ENCODE results near the gene PRKACA. TPM values are rescaled to one million over a fixed set of nuclear protein-coding genes. Genes with fewer than 3 reads are reported as not detected.

PRKACA gene
- total RNA-seq: 10 to 100 TPM; 54.3 to 56.0 TPM

GRCh38 chr19:14117668-14118164 lies at the start of gene PRKACA:
TSS of gene PRKACA (minus strand) at chr19:14117762. CDS start at chr19:14117547, 215 bp downstream.
- Mint-ChIP-seq H3K4me1 (peaks cover 33% of the 10 kb centered on the region), H3K9me3 (no peaks in the 10 kb centered on the region)

GRCh38 chr19:14166999-14167575 lies 49.5 kb upstream of the PRKACA start:
- Mint-ChIP-seq H3K9me3 (no peaks in the 10 kb centered on the region), H3K27ac (peak overlapping the region; percentile 79), H3K4me3 (peak overlapping the region; percentile 75), H3K27me3 (no peaks in the 10 kb centered on the region), H3K4me1 (peaks cover 13% of the 10 kb centered on the region), H3K36me3 (peaks cover 11% of the 10 kb centered on the region)
- DNase-seq: no peak

More at GRCh38 chr19:14117668-14118164, at the start of gene PRKACA:
- H3K27ac Mint-ChIP-seq: peak within 1 kb of the TSS; percentile 88
- H3K4me3 Mint-ChIP-seq: peak within 1 kb of the TSS; percentile 87
- H3K36me3 Mint-ChIP-seq: peaks cover 4% of the 10 kb centered on the region
- peak; percentile 100 for DNase-seq
- no peaks in the 10 kb centered on the region for H3K27me3 Mint-ChIP-seq

DNA sequence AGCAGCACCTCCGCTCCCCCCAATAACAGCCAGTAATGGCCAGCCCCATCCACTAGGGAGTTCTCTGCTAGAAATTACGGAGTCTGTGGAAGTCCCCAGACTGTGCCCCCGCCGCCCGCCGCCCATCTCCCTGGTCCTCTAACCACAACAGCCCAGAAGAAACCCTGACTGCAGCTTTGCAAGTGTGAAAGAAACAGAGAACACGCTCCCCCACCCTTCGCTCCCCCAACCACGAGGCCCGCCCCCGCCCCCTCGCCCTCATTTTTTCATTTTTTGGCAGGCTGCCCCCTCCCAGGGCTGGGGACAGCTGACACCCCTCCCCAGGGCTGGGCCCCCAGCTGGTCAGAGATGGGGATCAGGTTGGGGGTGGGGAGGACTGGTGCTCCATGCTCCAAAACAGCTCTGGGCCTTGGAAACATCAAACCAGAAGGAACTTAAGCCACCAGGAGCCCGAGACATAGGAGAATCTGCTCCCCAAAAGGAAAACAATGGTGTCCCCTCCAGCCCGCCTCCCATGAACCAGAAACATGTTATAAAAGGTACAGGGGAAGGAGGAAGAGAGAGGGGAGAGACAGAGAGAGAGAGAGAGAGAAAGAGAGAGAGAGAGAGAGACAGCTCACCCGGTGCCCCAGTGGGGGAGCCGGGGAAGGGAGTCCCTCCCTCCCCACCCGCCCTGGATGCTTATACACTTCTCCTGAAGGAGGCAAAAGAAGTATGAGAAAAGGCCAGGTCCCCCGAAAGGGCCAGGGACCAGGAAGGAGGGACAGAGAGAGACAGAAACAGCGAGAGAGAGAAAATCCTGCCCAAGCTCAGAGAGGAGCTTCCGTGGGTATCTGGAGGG lies 48.6 kb upstream of the PRKACA start:
- DNase-seq: peak; percentile 38
- H3K4me1 Mint-ChIP-seq: peaks cover 13% of the 10 kb centered on the region
- peaks cover 10% of the 10 kb centered on the region for H3K36me3 Mint-ChIP-seq
- H3K27ac Mint-ChIP-seq: peak overlapping the region; percentile 79
- no peaks in the 10 kb centered on the region for H3K27me3 Mint-ChIP-seq
- H3K9me3 Mint-ChIP-seq: no peaks in the 10 kb centered on the region
- H3K4me3 Mint-ChIP-seq: peak overlapping the region; percentile 75

GRCh38 chr19:14164724-14165493 lies 47.3 kb upstream of the PRKACA start:
- H3K4me3 Mint-ChIP-seq: no peak overlapping the region
- DNase-seq: no peak
- no peak overlapping the region for H3K27ac Mint-ChIP-seq
- H3K27me3 Mint-ChIP-seq: no peaks in the 10 kb centered on the region
- H3K9me3 Mint-ChIP-seq: no peaks in the 10 kb centered on the region
- peaks cover 5% of the 10 kb centered on the region for H3K36me3 Mint-ChIP-seq
- H3K4me1 Mint-ChIP-seq: peaks cover 13% of the 10 kb centered on the region

- no peak overlapping the region for H3K27ac Mint-ChIP-seq
- H3K36me3 Mint-ChIP-seq: peaks cover 2% of the 10 kb centered on the region
- no peaks in the 10 kb centered on the region for H3K27me3 Mint-ChIP-seq
- no peak for DNase-seq
- H3K4me1 Mint-ChIP-seq: peaks cover 13% of the 10 kb centered on the region
- no peak overlapping the region for H3K4me3 Mint-ChIP-seq
- H3K9me3 Mint-ChIP-seq: no peaks in the 10 kb centered on the region
Measured at GRCh38 chr19:14164082-14164481, 46.5 kb upstream of the PRKACA start.

GRCh38 chr19:14162871-14163297 lies 45.3 kb upstream of the PRKACA start:
- H3K36me3 Mint-ChIP-seq: peaks cover 2% of the 10 kb centered on the region
- no peak for DNase-seq

DNA sequence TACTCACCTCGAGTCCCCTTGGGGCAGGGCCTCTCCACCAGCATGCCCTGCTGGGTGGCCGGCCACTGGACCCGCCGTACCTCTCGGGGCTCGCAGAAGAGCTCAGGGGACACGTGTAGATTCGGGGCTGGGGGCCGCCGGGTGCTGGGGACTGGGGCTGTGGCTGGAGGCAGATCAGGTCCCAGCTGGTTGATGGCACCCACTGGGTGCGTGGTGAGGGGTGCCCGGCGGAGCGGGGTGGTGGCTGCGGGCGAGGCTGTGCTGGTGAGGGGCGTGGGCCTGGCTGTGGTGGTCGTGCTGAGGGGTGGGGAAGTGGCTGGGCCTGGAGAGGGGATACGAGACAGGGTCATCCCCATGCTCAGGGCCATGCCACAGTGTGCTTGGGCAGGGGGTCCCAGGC lies 43.7 kb upstream of the PRKACA start:
- Mint-ChIP-seq H3K27ac (no peak overlapping the region), H3K9me3 (no peaks in the 10 kb centered on the region), H3K27me3 (no peaks in the 10 kb centered on the region), H3K4me1 (peaks cover 3% of the 10 kb centered on the region), H3K4me3 (no peak overlapping the region), H3K36me3 (peaks cover 2% of the 10 kb centered on the region)
- DNase-seq: no peak

More at GRCh38 chr19:14162871-14163297, 45.3 kb upstream of the PRKACA start:
- H3K4me1 Mint-ChIP-seq: peaks cover 13% of the 10 kb centered on the region
- H3K9me3 Mint-ChIP-seq: no peaks in the 10 kb centered on the region
- H3K27me3 Mint-ChIP-seq: no peaks in the 10 kb centered on the region
- H3K27ac Mint-ChIP-seq: peak overlapping the region; percentile 51
- H3K4me3 Mint-ChIP-seq: no peak overlapping the region

DNA sequence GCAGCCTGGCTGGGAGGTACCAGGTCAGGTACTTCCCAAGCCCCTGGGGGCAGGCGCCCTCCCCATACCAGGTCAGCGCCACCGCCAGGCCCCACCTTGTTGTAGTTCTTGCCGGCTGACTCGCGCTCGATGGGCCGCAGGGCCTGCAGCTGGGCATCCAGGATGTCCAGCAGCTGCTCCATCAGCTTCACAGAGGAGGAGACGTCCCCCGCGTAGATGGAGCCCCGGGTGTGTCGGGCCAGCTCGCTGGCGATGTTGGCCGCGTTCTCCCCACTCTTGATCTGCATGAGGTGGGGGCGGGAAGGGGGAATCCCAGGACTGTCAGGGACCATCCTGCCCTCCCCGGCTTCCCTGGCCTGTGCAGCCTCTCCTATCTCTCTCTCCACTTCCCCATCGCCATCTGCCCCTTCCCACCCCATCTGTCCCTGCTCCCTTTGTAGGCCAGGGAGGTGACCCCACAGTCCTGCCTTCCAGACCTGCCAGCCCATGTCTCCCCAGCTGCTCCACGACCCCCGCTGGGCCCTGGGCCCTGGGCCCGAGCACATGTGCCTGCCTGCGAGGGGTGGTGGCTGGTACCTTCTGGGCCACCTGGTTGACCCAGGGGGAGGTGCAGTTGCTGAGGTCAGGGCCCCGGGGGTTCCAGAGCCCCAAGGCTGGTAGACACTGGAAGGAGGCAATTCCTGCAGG lies 42.6 kb upstream of the PRKACA start:
- Mint-ChIP-seq H3K36me3 (peaks cover 2% of the 10 kb centered on the region), H3K27me3 (no peaks in the 10 kb centered on the region), H3K9me3 (no peaks in the 10 kb centered on the region), H3K27ac (no peak overlapping the region), H3K4me3 (no peak overlapping the region), H3K4me1 (no peaks in the 10 kb centered on the region)
- no peak for DNase-seq

DNA sequence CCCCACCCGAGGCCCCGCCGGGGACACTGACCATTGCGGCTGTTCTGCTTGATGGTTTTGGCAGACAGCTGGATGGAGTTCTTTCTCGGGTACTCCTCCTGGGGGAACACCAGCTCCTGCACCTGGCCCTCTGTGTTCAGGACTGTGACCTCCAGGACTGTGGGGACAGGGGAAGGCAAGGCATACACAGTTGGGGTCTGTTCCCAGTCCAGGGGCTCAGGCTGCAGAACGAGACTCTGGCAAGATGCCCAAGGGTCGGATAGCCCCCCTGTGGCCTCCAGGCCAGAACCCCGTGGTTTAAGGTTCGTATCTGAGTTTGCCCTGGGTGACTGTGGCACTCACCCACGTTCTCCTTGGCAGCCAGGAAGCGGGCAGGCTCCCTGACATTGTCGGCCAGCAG lies 41.5 kb upstream of the PRKACA start:
- Mint-ChIP-seq H3K27me3 (no peaks in the 10 kb centered on the region), H3K36me3 (peaks cover 2% of the 10 kb centered on the region), H3K9me3 (no peaks in the 10 kb centered on the region), H3K27ac (no peak overlapping the region), H3K4me1 (no peaks in the 10 kb centered on the region), H3K4me3 (no peak overlapping the region)
- DNase-seq: no peak

GRCh38 chr19:14158276-14159023 lies 40.9 kb upstream of the PRKACA start:
- DNase-seq: no peak
- Mint-ChIP-seq H3K9me3 (no peaks in the 10 kb centered on the region), H3K27me3 (no peaks in the 10 kb centered on the region), H3K27ac (no peak overlapping the region), H3K36me3 (peaks cover 2% of the 10 kb centered on the region), H3K4me3 (no peak overlapping the region), H3K4me1 (no peaks in the 10 kb centered on the region)

DNA sequence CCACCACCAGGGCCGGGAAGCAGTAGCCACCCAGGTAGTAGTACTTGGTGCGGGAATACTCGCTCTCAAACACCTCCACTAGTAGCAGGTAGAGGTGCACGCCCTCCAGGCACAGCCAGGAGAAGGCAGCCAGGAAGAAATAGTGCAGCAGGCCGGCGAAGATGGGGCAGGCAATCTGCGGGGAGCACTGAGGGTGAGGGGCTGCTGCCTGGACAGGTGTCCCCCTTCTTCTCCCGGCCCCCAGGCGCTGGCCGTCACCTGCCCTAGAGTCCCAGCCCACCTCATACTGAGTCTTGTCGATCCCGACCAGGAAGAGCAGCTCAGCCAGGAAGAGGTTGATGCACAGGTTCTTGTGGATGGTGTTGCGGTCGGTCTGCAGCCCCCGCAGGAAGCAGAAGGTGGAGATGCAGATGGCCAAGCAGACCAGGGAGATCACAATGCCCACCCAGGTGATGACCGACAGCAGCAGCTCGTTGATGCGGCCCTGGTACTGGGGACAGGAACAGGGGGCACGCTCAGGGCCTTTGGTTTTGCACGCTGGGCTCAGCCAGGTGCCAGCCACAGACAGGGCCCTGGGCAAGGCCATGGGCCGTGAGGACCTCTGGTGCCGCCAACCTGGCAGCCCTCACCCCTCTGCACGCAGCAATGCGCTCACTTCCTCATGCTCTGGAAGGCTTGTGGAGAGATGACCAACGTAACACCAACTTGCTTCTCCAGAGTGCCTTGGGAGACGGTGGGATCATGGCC lies 39.6 kb upstream of the PRKACA start:
- H3K36me3 Mint-ChIP-seq: no peaks in the 10 kb centered on the region
- H3K9me3 Mint-ChIP-seq: no peaks in the 10 kb centered on the region
- H3K27me3 Mint-ChIP-seq: no peaks in the 10 kb centered on the region
- no peak overlapping the region for H3K4me3 Mint-ChIP-seq
- no peak overlapping the region for H3K27ac Mint-ChIP-seq
- no peak for DNase-seq
- H3K4me1 Mint-ChIP-seq: no peaks in the 10 kb centered on the region

DNA sequence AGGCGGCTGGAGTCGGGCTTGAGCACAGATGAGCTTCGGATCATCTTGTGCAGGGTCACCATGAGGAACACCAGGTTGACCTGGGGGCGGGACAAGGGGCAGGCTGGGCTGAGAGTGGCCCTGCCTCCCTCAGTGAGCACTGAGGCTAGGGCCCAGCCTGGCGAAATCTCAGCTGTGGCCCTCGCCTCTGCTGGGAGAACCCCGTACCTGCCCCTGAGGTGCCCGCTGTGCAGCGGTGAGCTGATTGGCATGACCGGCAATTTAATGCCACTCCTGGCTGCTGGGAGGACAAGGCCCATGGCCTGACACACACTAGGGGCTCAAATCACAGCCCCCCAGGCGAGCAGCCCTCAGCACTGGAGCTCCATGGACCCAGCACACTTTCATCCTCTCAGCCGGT lies 38.6 kb upstream of the PRKACA start:
- no peaks in the 10 kb centered on the region for H3K27me3 Mint-ChIP-seq
- H3K27ac Mint-ChIP-seq: no peak overlapping the region
- no peaks in the 10 kb centered on the region for H3K9me3 Mint-ChIP-seq
- H3K4me1 Mint-ChIP-seq: peaks cover 2% of the 10 kb centered on the region
- DNase-seq: no peak
- H3K36me3 Mint-ChIP-seq: no peaks in the 10 kb centered on the region
- no peak overlapping the region for H3K4me3 Mint-ChIP-seq

DNA sequence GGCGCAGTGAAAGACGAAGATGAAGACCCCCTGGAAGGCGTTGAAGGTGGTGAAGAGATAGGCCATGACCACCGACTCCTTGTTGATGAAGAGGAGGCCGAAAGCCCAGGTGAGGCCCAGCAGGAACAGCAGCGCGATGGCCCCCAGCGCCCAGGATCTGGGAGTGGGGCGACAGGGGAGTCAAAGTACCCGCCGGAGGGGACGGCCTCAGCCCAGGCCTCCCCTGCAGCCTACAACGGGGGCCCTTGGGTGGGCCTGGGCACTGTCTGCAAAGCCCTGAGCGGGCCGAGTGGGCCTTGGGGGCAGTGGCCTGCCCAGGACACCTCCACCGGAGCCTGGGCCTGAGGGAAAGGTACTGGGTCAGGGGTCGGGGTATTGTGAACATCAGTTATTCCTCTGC lies 37.8 kb upstream of the PRKACA start:
- DNase-seq: no peak
- H3K36me3 Mint-ChIP-seq: no peaks in the 10 kb centered on the region
- H3K9me3 Mint-ChIP-seq: no peaks in the 10 kb centered on the region
- peaks cover 2% of the 10 kb centered on the region for H3K4me1 Mint-ChIP-seq
- H3K27ac Mint-ChIP-seq: no peak overlapping the region
- no peaks in the 10 kb centered on the region for H3K27me3 Mint-ChIP-seq
- no peak overlapping the region for H3K4me3 Mint-ChIP-seq

Measured in activated naive CD8-positive, alpha-beta T cell treated with anti-CD3 and anti-CD28 coated beads for 36 hours (primary cell).